IPS DF 4.7 (cell line): ENCODE results near the gene IQCH.
"Not testable (repeated sequence)": the region's sequence is repeated elsewhere in the genome, so short reads cannot be mapped to it uniquely, and the experiment has no call there.

Experiments
- DNase-seq: peaks from one replicate; pipeline ENCODE4 v3.0.0-alpha.2; 2013; ENCODE audit warnings: low spot score; ENCODE audit errors: extremely low read depth

IQCH gene

GRCh38 chr15:67358391-67358790 is 103.8 kb downstream of the IQCH start:
- DNase-seq: no peak

GRCh38 chr15:67358812-67359211 is 104.2 kb downstream of the IQCH start:
- DNase-seq: no peak

GRCh38 chr15:67359431-67360079 is 105.0 kb downstream of the IQCH start:
- no peak for DNase-seq

GRCh38 chr15:67361100-67361499 is 106.5 kb downstream of the IQCH start:
- DNase-seq: no peak

- DNase-seq: not testable (repeated sequence)
These were observed 109.1 kb downstream of the IQCH start for GRCh38 chr15:67363712-67364111.

GRCh38 chr15:67365994-67366393 is 111.4 kb downstream of the IQCH start:
- DNase-seq: no peak

- no peak for DNase-seq
These were observed 112.3 kb downstream of the IQCH start for GRCh38 chr15:67366904-67367303.

GRCh38 chr15:67369359-67369998 is 114.9 kb downstream of the IQCH start:
- no peak for DNase-seq

GRCh38 chr15:67370206-67370954 is 115.8 kb downstream of the IQCH start:
- DNase-seq: no peak

GRCh38 chr15:67372543-67372942 is 118.0 kb downstream of the IQCH start:
- DNase-seq: no peak

- DNase-seq: no peak
These were observed 118.5 kb downstream of the IQCH start for GRCh38 chr15:67372986-67373675.

GRCh38 chr15:67373971-67374370 is 119.4 kb downstream of the IQCH start:
- no peak for DNase-seq

- no peak for DNase-seq
These were observed 124.9 kb downstream of the IQCH start for GRCh38 chr15:67379530-67379929.

- DNase-seq: no peak
These were observed 126.3 kb downstream of the IQCH start for GRCh38 chr15:67380921-67381320.

- DNase-seq: no peak
These were observed 126.9 kb downstream of the IQCH start for GRCh38 chr15:67381416-67382045.

GRCh38 chr15:67382723-67383122 is 128.1 kb downstream of the IQCH start:
- no peak for DNase-seq

- DNase-seq: no peak
These were observed 129.3 kb downstream of the IQCH start for GRCh38 chr15:67383899-67384298.

- DNase-seq: no peak
These were observed 130.2 kb downstream of the IQCH start for GRCh38 chr15:67384761-67385160.

- no peak for DNase-seq
These were observed 131.4 kb downstream of the IQCH start for GRCh38 chr15:67385971-67386370.

- no peak for DNase-seq
These were observed 132.4 kb downstream of the IQCH start for GRCh38 chr15:67386947-67387346.

GRCh38 chr15:67389975-67390374 is 135.4 kb downstream of the IQCH start:
- DNase-seq: no peak
